HG02571 (cell line): ENCODE results near the gene SGO1.
A peak's percentile ranks its signal among the peaks of the same experiment; 100 is the strongest.
"Not testable (repeated sequence)": the region's sequence is repeated elsewhere in the genome, so short reads cannot be mapped to it uniquely, and the experiment has no call there.

Experiments
- ATAC-seq: cut with Tn5 transposase; IDR thresholded peaks from one replicate; pipeline ENCODE4 v1.9.1; 2021; ENCODE audit warnings: mild to moderate bottlenecking, moderate library complexity; ENCODE audit not compliant: unreplicated experiment

Gene SGO1

GRCh38 chr3:20185679-20186599 lies at the start of gene SGO1:
SGO1 (minus strand) TSS chr3:20186206; CDS start chr3:20184027, 2,179 bp downstream.
- ATAC-seq: peak; percentile 95

GRCh38 chr3:20235796-20236195 lies 49.8 kb upstream of the SGO1 start:
- no peak for ATAC-seq

DNA sequence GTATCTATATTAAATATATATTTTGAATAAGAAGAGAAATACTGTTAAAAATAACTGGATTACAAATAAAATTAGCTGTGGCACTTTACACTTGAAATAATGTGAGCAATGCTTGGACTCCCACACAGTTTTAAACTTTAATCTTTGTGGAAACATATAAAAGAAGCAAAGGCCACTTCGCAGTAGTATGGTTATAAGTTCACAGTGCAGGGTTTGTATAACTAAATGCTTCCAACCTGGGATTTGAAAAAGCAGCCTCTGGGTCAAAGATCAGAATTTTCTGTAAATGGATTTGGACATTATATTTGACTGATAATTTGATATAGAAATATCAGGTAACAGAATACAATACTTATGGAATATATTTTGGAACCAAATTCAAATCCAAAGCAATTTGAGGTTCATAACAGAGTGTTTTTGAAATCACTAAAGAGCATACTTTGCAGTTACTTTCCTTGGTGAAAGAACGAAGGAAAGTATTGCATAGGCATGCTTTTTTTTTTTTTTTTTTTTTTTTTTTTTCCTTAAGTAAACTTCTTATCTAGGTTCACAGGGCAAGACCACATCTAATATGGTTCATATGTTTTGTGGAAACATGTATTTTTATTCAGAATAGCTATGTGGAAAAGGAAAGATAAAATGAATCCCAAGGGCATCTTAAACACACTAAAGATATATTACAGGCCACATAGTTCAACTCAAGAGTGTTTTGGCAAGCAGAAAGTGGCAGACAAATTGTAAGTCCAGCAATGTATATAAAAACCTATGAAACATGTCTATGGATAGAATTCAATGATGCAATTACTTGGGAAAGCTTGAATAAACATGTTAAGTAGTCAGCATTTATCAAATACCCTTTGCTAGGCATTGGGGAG lies 47.1 kb upstream of the SGO1 start:
- ATAC-seq: no peak

GRCh38 chr3:20230954-20231353 lies 44.9 kb upstream of the SGO1 start:
- no peak for ATAC-seq

DNA sequence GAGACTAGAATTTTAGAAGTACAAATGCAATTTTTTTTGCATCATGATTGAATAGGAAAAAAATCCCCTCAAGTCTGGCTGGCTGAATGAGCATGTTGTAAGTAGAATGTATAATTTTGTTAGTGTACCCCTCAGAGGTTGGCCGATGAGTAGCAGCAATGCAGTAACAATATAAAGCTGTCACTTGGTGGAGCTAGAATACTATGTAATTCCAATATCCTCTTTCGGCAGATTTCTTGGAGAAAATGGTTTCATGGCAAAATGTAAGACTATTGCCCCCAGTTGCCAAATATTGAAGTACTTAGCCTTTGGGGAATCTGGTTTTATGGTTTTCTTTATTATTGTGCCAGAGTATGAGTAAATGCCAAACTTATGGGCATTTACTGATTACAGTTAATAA lies 39.8 kb upstream of the SGO1 start:
- ATAC-seq: no peak

GRCh38 chr3:20222274-20222673 lies 36.3 kb upstream of the SGO1 start:
- no peak for ATAC-seq

GRCh38 chr3:20218215-20218614 lies 32.2 kb upstream of the SGO1 start:
- no peak for ATAC-seq

GRCh38 chr3:20215636-20216035 lies 29.6 kb upstream of the SGO1 start:
- ATAC-seq: no peak

DNA sequence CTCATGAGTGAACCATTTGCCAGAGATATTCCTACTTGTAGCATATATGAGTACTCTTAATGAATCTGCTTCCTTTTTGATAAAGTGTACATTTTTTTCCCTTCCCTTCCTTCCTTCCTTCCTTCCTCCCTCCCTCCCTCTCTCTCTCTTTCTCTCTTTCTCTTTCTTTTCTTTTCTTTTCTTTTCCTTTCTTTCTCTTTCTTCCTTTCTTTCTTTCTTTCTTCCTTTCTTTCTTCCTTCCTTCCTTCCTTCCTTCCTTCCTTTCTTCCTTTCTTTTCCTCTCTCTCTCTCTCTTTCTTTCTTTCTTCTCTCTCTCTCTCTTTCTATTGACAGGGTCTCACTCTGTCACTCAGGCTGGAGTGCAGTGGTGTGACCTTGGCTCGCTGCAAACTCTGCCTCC lies 27.5 kb upstream of the SGO1 start:
- ATAC-seq: not testable (repeated sequence)

DNA sequence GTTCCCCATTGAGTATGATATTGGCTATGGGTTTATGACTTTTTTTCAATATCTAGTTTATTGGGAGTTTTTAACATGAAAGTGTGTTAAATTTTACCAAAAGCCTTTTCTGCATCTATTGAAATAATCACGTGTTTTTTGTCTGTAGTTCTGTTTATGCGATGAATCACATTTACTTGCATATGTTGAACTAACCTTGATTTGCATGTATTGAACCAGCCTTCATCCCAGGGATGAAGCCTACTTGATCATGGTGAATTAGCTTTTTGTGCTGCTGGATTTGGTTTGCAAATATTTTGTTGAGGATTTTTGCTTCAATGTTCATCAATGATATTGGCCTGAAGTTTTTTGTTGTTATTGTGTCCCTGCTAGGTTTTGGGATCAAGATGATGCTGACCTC lies 21.9 kb upstream of the SGO1 start:
- ATAC-seq: not testable (repeated sequence)

GRCh38 chr3:20205898-20206297 lies 19.9 kb upstream of the SGO1 start:
- not testable (repeated sequence) for ATAC-seq

DNA sequence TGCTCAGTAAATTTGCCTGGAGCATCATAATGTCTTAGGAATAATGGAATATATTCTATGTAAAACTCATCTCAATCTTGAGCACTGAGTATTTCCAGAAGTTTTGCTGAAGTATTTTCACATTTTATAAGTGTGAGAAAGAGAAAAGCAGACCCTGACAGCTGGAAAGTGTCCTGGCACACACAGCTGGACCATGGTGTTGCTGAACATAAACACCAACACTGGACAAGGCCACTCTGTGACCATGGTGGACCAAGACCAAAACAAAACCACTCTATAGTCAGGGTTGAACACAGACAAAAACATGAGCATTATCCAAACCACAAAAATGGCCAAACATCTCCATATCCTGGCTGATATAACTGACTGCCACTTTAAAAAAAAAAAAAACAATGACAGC lies 15.1 kb upstream of the SGO1 start:
- ATAC-seq: no peak

DNA sequence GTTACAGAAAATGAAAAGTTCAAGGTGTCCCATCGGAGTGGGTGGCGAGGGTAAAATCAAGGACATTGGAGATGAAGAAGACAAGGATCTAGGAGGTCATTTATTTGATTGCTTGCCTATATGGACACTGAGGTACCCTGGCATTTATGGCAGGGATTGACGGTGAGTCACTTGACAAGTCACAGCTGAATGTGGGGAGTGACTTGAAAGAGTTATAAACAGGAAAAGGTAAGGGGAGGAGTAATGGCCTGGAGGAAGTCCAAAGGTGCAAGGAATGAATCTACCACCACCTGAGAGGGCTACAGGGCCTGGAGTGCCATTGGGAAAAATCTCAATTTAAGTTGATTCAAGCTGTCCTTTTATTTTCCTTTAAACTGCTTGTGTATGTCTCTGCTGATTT lies 11.8 kb upstream of the SGO1 start:
- no peak for ATAC-seq

DNA sequence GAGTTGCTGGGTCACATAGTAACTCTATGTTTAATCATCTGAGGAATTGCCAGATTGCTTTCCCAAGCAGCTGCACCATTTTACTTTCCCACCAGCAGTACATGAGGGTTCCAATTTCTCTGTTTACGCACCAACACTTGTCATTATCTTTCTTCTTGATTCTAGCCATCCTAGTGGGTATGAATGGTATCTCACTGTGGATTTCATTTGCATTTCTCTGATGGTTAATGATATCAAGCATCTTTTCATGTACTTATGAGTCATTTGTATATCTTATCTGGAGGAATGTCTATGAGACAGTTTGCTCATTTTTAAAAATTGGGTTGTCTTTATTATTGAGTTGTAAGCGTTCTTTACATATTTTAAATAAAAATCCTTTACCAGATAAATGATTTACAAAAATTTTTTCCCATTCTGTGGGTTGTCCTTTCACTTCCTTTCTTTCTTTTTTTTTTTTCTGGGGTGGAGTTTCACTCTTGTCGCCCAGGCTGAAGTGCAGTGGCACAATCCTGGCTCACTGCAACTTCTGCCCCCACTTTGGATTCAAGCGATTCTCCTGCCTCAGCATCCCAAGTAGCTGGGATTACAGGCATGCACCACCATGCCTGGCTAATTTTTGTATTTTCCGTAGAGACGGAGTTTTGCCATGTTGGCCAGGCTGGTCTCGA lies 8.9 kb upstream of the SGO1 start:
- no peak for ATAC-seq

DNA sequence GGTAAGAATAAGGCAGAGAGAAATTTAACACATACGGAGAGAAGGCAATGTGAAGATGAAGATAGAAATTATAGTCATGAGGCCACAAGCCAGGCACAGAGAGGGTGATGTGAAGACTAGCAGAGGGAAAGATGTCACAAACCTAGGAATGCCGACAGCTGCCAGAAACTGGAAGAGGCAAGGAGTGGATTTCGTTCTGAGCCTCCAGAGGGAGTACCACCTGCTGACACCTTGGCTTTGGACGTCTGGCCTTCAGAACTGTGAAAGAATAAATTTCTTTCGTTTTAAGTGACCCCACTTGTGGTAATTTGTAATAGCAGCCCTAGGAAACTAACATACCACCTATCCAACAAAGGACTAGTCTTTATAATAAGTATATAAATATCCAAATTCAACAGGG lies 5.0 kb upstream of the SGO1 start:
- ATAC-seq: no peak

DNA sequence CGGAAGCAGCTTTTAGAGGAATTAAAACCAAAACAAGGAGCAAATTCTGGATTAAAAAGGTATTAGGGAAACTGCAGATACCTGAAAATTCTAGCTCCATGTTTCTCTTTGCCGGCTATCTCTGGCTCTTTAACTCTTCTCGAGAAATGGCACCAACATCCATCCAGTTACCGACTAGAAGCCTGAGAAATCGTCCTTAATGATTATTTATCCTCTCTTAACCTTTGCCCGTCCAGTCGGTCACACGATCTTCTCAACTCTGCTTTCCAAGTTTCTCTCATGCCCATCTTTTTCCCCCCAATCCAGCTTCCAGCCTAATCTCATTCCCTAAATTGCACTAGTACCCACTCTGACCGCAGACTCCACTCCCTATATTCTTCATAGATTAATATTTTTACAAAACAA lies 596 bp upstream of the SGO1 start:
- ATAC-seq: peak; percentile 1

- no peak for ATAC-seq
Observed at GRCh38 chr3:20185331-20185678, 701 bp downstream of the SGO1 start.

DNA sequence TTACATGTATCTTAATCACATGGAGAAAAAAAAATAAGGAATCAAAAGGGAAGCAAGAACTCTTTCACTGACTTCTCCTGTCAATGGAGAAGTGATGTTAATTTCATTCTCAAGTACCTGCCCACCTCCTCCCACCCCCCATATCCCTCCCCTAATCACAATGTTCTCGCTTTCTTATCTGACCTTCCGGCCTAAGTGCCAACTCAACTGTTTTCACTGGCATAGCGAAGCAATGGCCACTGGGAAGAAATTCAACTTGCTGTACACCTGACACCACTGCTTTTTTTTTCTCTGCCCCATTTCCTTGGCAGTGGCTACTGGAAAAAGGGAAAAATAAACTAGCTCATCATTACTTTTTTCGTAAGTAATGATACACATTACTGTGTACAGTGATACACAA lies 3.8 kb downstream of the SGO1 start:
- ATAC-seq: no peak

GRCh38 chr3:20181276-20181675 lies 4.7 kb downstream of the SGO1 start:
- ATAC-seq: no peak

DNA sequence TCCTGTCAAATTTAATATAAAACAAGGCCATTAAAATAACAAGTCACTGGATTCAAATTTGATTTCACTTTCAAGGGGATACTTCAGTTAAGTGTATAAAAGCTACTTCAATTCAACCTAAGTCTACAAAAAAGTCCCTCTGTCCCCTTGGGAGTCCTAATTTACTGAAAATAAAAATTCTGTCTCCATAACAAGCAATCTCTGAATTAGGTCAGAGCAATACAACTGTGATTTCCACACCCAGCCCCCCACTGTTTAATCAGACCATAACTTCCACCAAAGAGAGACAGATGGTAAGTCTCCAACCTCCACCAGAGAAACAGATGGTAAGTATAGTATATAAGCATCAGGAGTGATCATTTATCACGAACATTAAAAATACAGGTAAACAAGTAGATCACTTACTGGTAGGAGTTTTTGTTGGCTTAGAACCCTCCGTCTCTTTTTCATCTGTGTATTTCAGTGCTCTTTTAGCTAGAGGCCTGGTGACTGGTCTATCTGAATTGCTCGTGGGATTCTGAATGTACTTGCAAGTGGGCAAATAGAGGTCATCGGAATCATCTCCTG lies 12.1 kb downstream of the SGO1 start:
- no peak for ATAC-seq

- ATAC-seq: no peak
Observed at GRCh38 chr3:20161714-20162113, 24.3 kb downstream of the SGO1 start.
